ENCODE data around the gene LRCOL1. TPM values are rescaled to one million over a fixed set of nuclear protein-coding genes. Genes with fewer than 3 reads are reported as not detected.

Gene LRCOL1
- total RNA-seq, 1 experiment from 2014 or later = not detected

DNA sequence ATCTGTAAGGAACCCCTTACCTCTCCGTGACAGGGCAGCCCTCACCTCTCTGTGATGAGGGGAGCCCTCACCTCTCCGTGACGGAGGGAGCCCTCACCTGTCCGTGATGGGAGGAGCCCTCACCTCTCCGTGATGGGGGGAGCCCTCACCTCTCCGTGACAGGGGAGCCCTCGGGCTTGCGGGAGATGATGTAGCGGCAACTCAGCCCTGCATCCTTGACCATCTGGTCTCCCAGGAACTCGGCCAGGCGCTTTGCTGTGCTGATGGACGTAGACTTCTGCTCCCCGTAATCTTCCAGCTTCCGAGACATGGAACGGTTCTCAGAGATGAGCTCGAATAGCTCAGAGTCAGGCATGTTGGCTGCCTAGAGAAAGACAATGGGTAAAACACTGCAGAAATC is 48.8 kb upstream of the LRCOL1 start (continued):
- TF ChIP-seq ZNF274 (IDR thresholded peaks at IDR 0.05; ENCODE audit: low read depth, low read length) = no peak

DNA sequence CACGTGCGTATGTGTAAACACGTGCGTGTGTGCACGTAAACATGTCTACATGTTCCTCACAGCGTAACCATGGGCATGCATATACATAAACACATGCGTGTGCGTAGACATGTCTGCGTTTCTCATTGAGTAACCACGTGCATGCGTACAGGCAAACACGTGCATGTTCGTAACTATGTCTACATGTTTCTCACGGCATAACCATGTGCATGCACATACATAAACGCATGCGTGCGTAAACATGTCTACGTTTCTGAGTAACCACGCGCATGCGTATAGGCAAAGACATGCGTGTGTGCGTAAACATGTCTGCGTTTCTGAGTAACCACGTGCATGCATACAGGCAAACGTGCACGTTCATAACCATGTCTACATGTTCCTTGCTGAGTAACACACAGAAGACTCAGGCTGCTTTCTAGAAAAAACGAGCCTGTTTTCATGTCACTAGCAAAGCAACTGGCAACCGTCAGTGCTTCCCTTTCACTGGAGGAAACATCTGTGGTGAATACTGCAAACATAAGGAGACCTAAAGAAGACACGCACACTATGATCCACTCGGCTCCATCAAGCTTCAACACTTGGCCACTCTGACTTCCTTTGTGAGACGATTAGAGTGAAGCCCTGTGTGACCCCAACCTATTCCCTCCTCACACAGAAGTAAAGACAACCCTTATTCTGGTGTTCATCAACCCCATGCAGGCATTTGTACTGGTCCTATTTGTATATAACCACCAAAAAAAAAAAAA is 47.9 kb upstream of the LRCOL1 start:
- Histone ChIP-seq H3K36me3 (ENCODE audit: control insufficient read depth in 1 of 2, insufficient read depth in 2 of 2, low read length in 2 of 2) (peaks cover 66 to 78% of the 10 kb centered on the region in 2 experiments), H4K20me1 (ENCODE audit: insufficient read depth) (no peaks in the 10 kb centered on the region), H3K79me2 (ENCODE audit: insufficient read depth, low read length) (0 out of 2 replicates have a peak, but pooled peaks cover 3% of the 10 kb centered on the region), H3K27me3 (ENCODE audit: insufficient read depth, low read length) (no peaks in the 10 kb centered on the region), H3K9me2 (ENCODE audit: insufficient read depth) (no peaks in the 10 kb centered on the region), H3K4me2 (ENCODE audit: low read length) (no peak overlapping the region), H3K4me3 (replicated peaks in 1 of 2; ENCODE audit: low read depth in 1 of 2, low read length in 2 of 2) (no peak overlapping the region), H3K9me3 (ENCODE audit: control insufficient read depth in 1 of 2, insufficient read depth in 1 of 2, low read depth in 1 of 2, low read length in 2 of 2) (no peaks in the 10 kb centered on the region), H2AFZ (ENCODE audit: low read depth, low read length, poor library complexity, severe bottlenecking) (no peak overlapping the region), H3K9ac (ENCODE audit: low read length) (no peak overlapping the region), H3K4me1 (ENCODE audit: control insufficient read depth in 1 of 2, insufficient read depth in 2 of 2, low read length in 2 of 2) (no peaks in the 10 kb centered on the region), H3K27ac (ENCODE audit: low read depth, low read length) (no peak overlapping the region)
- ATAC-seq (no peak), DNase-seq (ENCODE audit: low read depth, low spot score) (no peak)
- ChIA-PET RAD21 (ENCODE audit: low non-redundant PET in 1 of 2, low total read pairs in 2 of 2, uncharacterized antibody in 2 of 2, unreplicated experiment in 2 of 2) (no interaction called here), POLR2A (no interaction called here), CTCF (no interaction called here)
- BruUV-seq (replicated peaks) = no TSS peak
- intact Hi-C loops (cut with micrococcal nuclease) = no loop called here
- TF ChIP-seq TCF7L2 (IDR thresholded peaks at IDR 0.05; ENCODE audit: borderline replicate concordance, extremely low read depth, insufficient read depth, insufficient read length) (no peak), SRF (IDR thresholded peaks at IDR 0.05; ENCODE audit: low read depth) (no peak), ZFX (IDR thresholded peaks at IDR 0.05) (no peak), FOSL1 (IDR thresholded peaks at IDR 0.05; ENCODE audit: low read depth) (no peak), ZNF274 (IDR thresholded peaks at IDR 0.05; ENCODE audit: low read depth, low read length) (no peak), EGR1 (IDR thresholded peaks at IDR 0.05; ENCODE audit: low read depth) (no peak), CEBPB (IDR thresholded peaks at IDR 0.05; ENCODE audit: low read depth) (no peak), POLR2A (IDR thresholded peaks at IDR 0.05; ENCODE audit: borderline replicate concordance, extremely low read depth, insufficient read depth, insufficient read length) (no peak), ELF1 (IDR thresholded peaks at IDR 0.05; ENCODE audit: borderline replicate concordance, low read depth) (no peak), CBX3 (IDR thresholded peaks at IDR 0.05; ENCODE audit: low read depth) (no peak), SP1 (IDR thresholded peaks at IDR 0.05; ENCODE audit: low read depth) (no peak), EZH2 (IDR thresholded peaks at IDR 0.05) (no peak), RAD21 (IDR thresholded peaks at IDR 0.05; ENCODE audit: low read depth) (no peak)
- TF ChIP-seq, protein P1, sequence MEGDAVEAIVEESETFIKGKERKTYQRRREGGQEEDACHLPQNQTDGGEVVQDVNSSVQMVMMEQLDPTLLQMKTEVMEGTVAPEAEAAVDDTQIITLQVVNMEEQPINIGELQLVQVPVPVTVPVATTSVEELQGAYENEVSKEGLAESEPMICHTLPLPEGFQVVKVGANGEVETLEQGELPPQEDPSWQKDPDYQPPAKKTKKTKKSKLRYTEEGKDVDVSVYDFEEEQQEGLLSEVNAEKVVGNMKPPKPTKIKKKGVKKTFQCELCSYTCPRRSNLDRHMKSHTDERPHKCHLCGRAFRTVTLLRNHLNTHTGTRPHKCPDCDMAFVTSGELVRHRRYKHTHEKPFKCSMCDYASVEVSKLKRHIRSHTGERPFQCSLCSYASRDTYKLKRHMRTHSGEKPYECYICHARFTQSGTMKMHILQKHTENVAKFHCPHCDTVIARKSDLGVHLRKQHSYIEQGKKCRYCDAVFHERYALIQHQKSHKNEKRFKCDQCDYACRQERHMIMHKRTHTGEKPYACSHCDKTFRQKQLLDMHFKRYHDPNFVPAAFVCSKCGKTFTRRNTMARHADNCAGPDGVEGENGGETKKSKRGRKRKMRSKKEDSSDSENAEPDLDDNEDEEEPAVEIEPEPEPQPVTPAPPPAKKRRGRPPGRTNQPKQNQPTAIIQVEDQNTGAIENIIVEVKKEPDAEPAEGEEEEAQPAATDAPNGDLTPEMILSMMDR (IDR thresholded peaks at IDR 0.05 in 2 of 3, conservative IDR thresholded peaks at IDR 0.05 in 1 of 3; ENCODE audit: borderline replicate concordance in 1 of 3, insufficient read depth in 1 of 3, low read depth in 2 of 3, low read length in 2 of 3) = no peak
- TF ChIP-seq, protein P2, sequence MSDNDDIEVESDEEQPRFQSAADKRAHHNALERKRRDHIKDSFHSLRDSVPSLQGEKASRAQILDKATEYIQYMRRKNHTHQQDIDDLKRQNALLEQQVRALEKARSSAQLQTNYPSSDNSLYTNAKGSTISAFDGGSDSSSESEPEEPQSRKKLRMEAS (IDR thresholded peaks at IDR 0.05) = no peak
- TF ChIP-seq, protein P3, sequence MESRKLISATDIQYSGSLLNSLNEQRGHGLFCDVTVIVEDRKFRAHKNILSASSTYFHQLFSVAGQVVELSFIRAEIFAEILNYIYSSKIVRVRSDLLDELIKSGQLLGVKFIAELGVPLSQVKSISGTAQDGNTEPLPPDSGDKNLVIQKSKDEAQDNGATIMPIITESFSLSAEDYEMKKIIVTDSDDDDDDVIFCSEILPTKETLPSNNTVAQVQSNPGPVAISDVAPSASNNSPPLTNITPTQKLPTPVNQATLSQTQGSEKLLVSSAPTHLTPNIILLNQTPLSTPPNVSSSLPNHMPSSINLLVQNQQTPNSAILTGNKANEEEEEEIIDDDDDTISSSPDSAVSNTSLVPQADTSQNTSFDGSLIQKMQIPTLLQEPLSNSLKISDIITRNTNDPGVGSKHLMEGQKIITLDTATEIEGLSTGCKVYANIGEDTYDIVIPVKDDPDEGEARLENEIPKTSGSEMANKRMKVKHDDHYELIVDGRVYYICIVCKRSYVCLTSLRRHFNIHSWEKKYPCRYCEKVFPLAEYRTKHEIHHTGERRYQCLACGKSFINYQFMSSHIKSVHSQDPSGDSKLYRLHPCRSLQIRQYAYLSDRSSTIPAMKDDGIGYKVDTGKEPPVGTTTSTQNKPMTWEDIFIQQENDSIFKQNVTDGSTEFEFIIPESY (IDR thresholded peaks at IDR 0.05; ENCODE audit: extremely low read depth, insufficient replicate concordance, low read length) = no peak
- TF ChIP-seq, protein P4, sequence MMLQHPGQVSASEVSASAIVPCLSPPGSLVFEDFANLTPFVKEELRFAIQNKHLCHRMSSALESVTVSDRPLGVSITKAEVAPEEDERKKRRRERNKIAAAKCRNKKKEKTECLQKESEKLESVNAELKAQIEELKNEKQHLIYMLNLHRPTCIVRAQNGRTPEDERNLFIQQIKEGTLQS (IDR thresholded peaks at IDR 0.05) = no peak
- TF ChIP-seq, protein P5, sequence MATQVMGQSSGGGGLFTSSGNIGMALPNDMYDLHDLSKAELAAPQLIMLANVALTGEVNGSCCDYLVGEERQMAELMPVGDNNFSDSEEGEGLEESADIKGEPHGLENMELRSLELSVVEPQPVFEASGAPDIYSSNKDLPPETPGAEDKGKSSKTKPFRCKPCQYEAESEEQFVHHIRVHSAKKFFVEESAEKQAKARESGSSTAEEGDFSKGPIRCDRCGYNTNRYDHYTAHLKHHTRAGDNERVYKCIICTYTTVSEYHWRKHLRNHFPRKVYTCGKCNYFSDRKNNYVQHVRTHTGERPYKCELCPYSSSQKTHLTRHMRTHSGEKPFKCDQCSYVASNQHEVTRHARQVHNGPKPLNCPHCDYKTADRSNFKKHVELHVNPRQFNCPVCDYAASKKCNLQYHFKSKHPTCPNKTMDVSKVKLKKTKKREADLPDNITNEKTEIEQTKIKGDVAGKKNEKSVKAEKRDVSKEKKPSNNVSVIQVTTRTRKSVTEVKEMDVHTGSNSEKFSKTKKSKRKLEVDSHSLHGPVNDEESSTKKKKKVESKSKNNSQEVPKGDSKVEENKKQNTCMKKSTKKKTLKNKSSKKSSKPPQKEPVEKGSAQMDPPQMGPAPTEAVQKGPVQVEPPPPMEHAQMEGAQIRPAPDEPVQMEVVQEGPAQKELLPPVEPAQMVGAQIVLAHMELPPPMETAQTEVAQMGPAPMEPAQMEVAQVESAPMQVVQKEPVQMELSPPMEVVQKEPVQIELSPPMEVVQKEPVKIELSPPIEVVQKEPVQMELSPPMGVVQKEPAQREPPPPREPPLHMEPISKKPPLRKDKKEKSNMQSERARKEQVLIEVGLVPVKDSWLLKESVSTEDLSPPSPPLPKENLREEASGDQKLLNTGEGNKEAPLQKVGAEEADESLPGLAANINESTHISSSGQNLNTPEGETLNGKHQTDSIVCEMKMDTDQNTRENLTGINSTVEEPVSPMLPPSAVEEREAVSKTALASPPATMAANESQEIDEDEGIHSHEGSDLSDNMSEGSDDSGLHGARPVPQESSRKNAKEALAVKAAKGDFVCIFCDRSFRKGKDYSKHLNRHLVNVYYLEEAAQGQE (IDR thresholded peaks at IDR 0.05; ENCODE audit: low read depth) = no peak
